Measurements from ENCODE around the gene RNU5B-1. TPM values are rescaled to one million over a fixed set of nuclear protein-coding genes. Genes with fewer than 3 reads are reported as not detected.
"Not testable (repeated sequence)": the region's sequence is repeated elsewhere in the genome, so short reads cannot be mapped to it uniquely, and the experiment has no call there.

Gene RNU5B-1
- total and polyA plus RNA-seq, 2 of the 4 experiments (the other 2 are of a cell fraction) = not detected

DNA sequence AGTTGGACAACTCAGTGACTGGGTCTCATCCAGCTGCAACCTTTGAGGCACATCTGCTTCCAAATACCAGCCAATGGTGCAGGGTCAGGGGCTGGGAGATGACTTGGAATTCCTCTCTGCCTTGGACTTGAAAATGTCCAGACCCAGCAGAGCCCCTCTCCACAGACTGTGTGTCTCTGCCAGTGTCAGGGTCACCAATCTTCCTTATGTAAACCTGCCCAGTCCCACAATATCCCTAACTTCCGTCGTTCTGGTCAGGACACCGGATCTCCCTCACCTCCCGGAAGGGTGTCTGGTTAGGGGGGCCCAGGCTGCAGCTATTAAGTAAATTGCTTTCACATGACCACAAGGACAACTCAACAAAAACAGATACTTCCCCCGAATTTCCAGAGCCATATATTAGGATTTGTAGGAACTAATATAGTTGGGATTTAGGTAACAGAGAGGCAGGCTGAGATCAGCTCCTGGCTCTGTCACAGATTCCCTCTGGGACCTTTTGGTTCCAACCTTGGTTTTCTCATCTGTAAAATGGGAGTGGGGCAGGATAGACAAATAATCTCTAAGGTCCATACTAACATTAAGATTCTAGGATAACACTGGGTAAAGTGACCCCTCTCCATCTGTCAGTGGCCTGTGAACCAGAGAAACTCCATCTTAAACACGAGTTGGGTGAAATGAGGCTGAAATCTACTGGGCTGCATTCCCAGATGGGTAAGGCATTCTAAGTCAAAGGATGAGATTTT is 42.5 kb downstream of the RNU5B-1 start:
- WGBS, 2 experiments (ENCODE audit: extremely low coverage in 2 of 2, insufficient read length in 1 of 2) = no CpG with 5 or more reads among the region's 6 CpGs
- Histone ChIP-seq H3K23ac (ENCODE audit: low read depth, low read length) (no peak overlapping the region), H2AFZ (replicated peaks; ENCODE audit: low read length, poor library complexity) (no peak overlapping the region), H3K56ac (ENCODE audit: extremely low read depth, insufficient read depth, low read length) (no peak overlapping the region), H2AK9ac (replicated peaks; ENCODE audit: low read depth, low read length, poor library complexity) (no peak overlapping the region), H2BK5ac (ENCODE audit: low read depth, low read length, poor library complexity, severe bottlenecking) (no peak overlapping the region), H2BK20ac (ENCODE audit: low read depth, low read length) (no peak overlapping the region), H3K4me1 (ENCODE audit: control insufficient read depth, insufficient read depth, low read length) (no peaks in the 10 kb centered on the region), H3K27me3 (ENCODE audit: control insufficient read depth, insufficient read depth, low read length) (peaks cover 52% of the 10 kb centered on the region), H3K9me1 (ENCODE audit: insufficient read depth, low read length) (no peaks in the 10 kb centered on the region; the same call in 1 of the 2 replicates), H3K27ac (ENCODE audit: insufficient read depth, low read length) (no peak overlapping the region), H2BK120ac (ENCODE audit: low read depth, low read length) (no peak overlapping the region), H3K9me3 (ENCODE audit: control insufficient read depth, insufficient read depth, low read length) (no peaks in the 10 kb centered on the region), H2AK5ac (ENCODE audit: low read depth, low read length) (no peak overlapping the region), H3K4me3 (ENCODE audit: insufficient read depth, low read depth, low read length) (no peak overlapping the region), H3K14ac (replicated peaks; ENCODE audit: low read depth, low read length) (no peak overlapping the region), H4K8ac (ENCODE audit: low read depth in 2 of 2, low read length in 2 of 2) (no peak overlapping the region), H4K20me1 (ENCODE audit: insufficient read depth, low read length) (no peaks in the 10 kb centered on the region), H3K4ac (ENCODE audit: low read depth, low read length) (no peak overlapping the region), H2BK15ac (ENCODE audit: low read depth, low read length) (no peak overlapping the region), H3K79me1 (ENCODE audit: low read depth in 1 of 2, low read length in 2 of 2) (no peaks in the 10 kb centered on the region), H3K18ac (ENCODE audit: low read depth, low read length) (no peak overlapping the region), H3K36me3 (ENCODE audit: control insufficient read depth, insufficient read depth, low read length) (no peaks in the 10 kb centered on the region), H3K9ac (ENCODE audit: low read depth, low read length) (no peak overlapping the region), H4K5ac (ENCODE audit: low read depth, low read length) (no peak overlapping the region), H3K4me2 (ENCODE audit: low read depth, low read length) (no peak overlapping the region), H4K91ac (ENCODE audit: insufficient read depth, low read depth, low read length) (no peak overlapping the region)
- TF ChIP-seq MAFK (IDR thresholded peaks at IDR 0.05; ENCODE audit: low read depth, low read length) = no peak
- no peak for TF ChIP-seq CHD1 (IDR thresholded peaks at IDR 0.05; ENCODE audit: low read depth, low read length)
- no peak for TF ChIP-seq RAD21 (IDR thresholded peaks at IDR 0.05; ENCODE audit: low read length)
- TF ChIP-seq, protein P1, sequence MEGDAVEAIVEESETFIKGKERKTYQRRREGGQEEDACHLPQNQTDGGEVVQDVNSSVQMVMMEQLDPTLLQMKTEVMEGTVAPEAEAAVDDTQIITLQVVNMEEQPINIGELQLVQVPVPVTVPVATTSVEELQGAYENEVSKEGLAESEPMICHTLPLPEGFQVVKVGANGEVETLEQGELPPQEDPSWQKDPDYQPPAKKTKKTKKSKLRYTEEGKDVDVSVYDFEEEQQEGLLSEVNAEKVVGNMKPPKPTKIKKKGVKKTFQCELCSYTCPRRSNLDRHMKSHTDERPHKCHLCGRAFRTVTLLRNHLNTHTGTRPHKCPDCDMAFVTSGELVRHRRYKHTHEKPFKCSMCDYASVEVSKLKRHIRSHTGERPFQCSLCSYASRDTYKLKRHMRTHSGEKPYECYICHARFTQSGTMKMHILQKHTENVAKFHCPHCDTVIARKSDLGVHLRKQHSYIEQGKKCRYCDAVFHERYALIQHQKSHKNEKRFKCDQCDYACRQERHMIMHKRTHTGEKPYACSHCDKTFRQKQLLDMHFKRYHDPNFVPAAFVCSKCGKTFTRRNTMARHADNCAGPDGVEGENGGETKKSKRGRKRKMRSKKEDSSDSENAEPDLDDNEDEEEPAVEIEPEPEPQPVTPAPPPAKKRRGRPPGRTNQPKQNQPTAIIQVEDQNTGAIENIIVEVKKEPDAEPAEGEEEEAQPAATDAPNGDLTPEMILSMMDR (conservative IDR thresholded peaks at IDR 0.05; ENCODE audit: low read depth, low read length) = no peak
- no peak for TF ChIP-seq RFX5 (IDR thresholded peaks at IDR 0.05; ENCODE audit: low read depth, low read length)
- no peak for TF ChIP-seq POLR2A (IDR thresholded peaks at IDR 0.05; ENCODE audit: low read depth, low read length)
- BruUV-seq (replicated peaks) = no TSS peak
- CTCF ChIA-PET = no interaction called here
- in situ Hi-C loops (cut with MboI; ENCODE audit: low sequenced_read_pairs) (no loop called here), intact Hi-C loops (cut with micrococcal nuclease) (no loop called here), dilution Hi-C loops (cut with HindIII; ENCODE audit: low sequenced_read_pairs, unreplicated experiment) (no loop called here)
- ATAC-seq (ENCODE audit: low read depth) = no peak
- no peak for DNase-seq
- POLR2A ChIA-PET (ENCODE audit: unreplicated experiment) = no interaction called here

DNA sequence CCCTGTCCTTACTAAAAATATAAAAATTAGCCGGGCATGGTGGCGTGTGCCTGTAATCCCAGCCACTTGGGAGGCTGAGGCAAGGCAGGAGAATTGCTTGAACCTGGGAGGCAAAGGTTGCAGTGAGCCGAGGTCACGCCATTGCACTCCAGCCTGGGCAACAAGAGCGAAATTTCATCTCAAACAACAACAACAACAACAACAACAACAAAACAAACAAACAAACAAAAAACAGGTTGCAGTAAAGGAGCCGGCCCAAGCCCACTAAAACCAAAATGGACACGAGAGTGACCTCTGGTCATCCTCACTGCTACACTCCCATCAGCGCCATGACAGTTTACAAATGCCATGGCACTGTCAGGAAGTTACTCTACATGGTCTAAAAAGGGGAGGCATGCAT is 43.3 kb downstream of the RNU5B-1 start:
- H2BK5ac ChIP-seq (ENCODE audit: low read depth, low read length, poor library complexity, severe bottlenecking); in situ Hi-C loops (cut with MboI; ENCODE audit: low sequenced_read_pairs); H2BK120ac ChIP-seq (ENCODE audit: low read depth, low read length); H3K4me3 ChIP-seq (ENCODE audit: insufficient read depth, low read depth, low read length); H3K4ac ChIP-seq (ENCODE audit: low read depth, low read length); H3K23ac ChIP-seq (ENCODE audit: low read depth, low read length); H4K20me1 ChIP-seq (ENCODE audit: insufficient read depth, low read length); H3K79me1 ChIP-seq (ENCODE audit: low read depth in 1 of 2, low read length in 2 of 2); H3K14ac ChIP-seq (replicated peaks; ENCODE audit: low read depth, low read length); H4K8ac ChIP-seq (ENCODE audit: low read depth in 2 of 2, low read length in 2 of 2); H4K5ac ChIP-seq (ENCODE audit: low read depth, low read length); H3K18ac ChIP-seq (ENCODE audit: low read depth, low read length); DNase-seq; H3K4me1 ChIP-seq (ENCODE audit: control insufficient read depth, insufficient read depth, low read length); H3K9ac ChIP-seq (ENCODE audit: low read depth, low read length); H3K9me3 ChIP-seq (ENCODE audit: control insufficient read depth, insufficient read depth, low read length); BruUV-seq (replicated peaks); H3K9me1 ChIP-seq (ENCODE audit: insufficient read depth, low read length); H2BK20ac ChIP-seq (ENCODE audit: low read depth, low read length); H3K4me2 ChIP-seq (ENCODE audit: low read depth, low read length); H2AK9ac ChIP-seq (replicated peaks; ENCODE audit: low read depth, low read length, poor library complexity); H2AK5ac ChIP-seq (ENCODE audit: low read depth, low read length); dilution Hi-C loops (cut with HindIII; ENCODE audit: low sequenced_read_pairs, unreplicated experiment); H3K27ac ChIP-seq (ENCODE audit: insufficient read depth, low read length); H2BK15ac ChIP-seq (ENCODE audit: low read depth, low read length); H2AFZ ChIP-seq (replicated peaks; ENCODE audit: low read length, poor library complexity); CTCF ChIA-PET; intact Hi-C loops (cut with micrococcal nuclease); H3K36me3 ChIP-seq (ENCODE audit: control insufficient read depth, insufficient read depth, low read length); H4K91ac ChIP-seq (ENCODE audit: insufficient read depth, low read depth, low read length); ATAC-seq (ENCODE audit: low read depth); POLR2A ChIA-PET (ENCODE audit: unreplicated experiment); H3K56ac ChIP-seq (ENCODE audit: extremely low read depth, insufficient read depth, low read length): not testable (repeated sequence)
- H3K27me3 ChIP-seq (ENCODE audit: control insufficient read depth, insufficient read depth, low read length) = peaks cover 47% of the 10 kb centered on the region
- 88% methylated on average over 1 of the region's 8 CpGs; no CpG with 5 or more reads in 1 of the 2 experiments for WGBS, 2 experiments (ENCODE audit: extremely low coverage in 2 of 2, insufficient read length in 1 of 2)
